Stimulated activated CD8-positive, alpha-beta memory T cell treated with anti-CD3 and anti-CD28 coated beads, Interleukin-15, amount 100 ng/mL, for 48 hours (primary cell): ENCODE data around the gene MREG.
A peak's percentile ranks its signal among the peaks of the same experiment; 100 is the strongest.

Experiments used
- DNase-seq, 2 donors: peaks; one replicate each; pipeline ENCODE4 v3.0.0-alpha.2; 2020; ENCODE audit warnings: low read depth in 2 of 2

MREG gene, protein sequence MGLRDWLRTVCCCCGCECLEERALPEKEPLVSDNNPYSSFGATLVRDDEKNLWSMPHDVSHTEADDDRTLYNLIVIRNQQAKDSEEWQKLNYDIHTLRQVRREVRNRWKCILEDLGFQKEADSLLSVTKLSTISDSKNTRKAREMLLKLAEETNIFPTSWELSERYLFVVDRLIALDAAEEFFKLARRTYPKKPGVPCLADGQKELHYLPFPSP

DNA sequence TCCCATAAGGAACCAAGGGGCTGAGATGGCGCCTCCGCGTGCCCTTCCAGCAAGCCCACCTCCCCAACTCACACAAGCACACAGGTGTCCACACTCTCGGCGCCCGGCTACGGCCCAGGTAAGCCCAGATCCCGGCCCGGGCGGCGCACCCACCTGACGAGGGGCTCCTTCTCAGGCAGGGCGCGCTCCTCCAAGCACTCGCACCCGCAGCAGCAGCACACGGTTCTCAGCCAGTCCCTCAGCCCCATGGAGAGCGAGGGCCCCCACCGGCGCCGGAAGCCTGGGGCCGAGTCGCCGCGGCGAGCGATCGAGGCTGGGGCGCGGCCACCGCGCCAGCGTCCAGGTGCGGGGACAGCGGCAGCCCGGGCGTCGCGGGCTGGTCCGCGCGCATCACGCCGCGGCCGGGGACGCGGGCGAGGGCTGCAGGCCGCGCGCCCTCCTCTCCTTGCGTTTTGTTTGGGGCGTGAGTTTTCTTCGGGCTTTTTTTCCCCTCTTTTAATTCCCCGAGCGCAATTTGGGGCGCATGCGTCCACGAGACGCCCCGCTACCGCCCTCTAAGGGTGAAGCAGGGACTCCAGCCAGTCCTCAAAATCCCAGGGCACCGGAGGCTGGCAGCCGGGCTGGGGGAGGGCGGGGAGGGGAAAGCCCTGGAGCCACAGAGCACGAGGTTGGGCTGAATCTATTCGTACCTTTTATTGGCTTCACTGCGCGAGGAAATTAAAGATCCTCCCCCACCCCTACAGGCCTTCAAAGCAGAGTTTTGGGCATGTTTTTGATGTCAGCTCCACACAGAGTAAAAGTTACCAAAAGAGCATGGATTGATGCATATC is at the start of gene MREG:
Gene MREG (minus strand): TSS at position 472 of the 830 bp plus-strand sequence. CDS start 224 bp downstream, at position 248.
- peak; percentile 75 to 76 for DNase-seq

DNA sequence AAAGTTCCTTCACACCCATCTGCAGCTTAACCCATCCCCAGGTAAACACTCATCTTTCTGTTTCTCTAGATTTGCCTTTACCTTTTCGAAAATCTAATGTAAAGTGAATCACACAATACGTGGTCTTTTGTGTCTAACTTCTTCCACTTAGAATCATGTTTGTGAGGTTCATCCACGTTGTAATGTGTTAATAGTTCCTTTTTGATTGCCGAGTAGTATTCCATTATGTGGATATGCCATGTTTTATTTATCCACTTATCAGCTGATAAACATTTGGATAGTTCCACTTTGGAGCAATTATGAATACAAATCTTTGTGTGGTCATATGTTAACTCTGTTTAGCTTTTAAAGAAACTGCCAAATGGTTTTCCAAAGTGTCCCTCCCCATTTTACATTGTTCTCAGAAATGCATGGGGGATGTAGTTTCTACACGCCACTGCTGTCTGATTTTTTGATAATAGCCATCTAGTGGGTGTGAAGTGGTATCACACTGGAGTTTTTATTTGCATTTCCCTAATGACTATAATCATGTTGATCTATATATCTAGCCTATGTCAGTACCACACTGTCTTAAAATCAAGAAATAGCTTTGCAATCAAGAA is 46.0 kb upstream of the MREG start:
- no peak for DNase-seq

DNA sequence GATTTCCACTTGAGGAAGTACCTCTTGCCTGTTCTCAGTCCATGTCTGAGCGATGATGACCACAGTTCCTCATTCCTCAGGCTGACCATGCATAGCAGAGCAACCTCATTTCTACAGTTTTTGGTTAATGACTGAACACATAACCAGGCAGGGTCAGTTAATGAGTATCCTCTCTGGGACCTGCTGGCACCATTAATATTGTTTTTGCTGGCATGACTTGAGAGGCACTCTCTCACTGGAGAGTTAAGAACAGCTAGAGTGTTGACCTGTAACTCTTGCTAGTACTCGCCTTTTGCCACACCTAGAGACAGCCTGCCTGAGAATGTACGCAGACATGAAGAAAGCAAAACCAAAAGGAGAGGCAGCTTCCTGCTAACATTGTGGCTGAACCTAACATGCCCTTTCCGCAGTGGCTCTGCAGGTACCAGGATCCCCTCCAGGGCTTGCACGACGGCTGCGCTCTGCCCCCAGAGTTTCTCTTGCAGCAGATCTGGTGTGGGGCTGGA is 44.4 kb upstream of the MREG start:
- DNase-seq, result peak; percentile 36 to 41

DNA sequence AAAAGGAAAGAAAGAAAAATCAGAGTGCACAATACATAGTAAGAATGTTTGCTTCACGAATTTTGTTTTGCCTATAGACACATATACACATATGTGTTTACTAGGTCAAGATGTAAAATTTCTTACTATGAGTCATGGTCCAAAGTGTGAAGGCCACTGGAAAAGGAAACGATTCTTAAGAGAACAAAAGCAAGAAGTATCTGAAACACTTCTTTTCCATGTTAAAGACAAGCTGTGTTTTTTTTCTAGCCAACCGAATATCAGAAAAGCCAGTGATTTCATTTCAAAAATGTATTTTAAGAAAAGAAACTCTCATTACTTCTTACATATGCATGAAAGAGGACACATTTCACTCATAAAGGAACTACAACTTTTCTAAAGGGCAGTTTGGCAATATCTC is 43.4 kb upstream of the MREG start:
- no peak for DNase-seq

DNA sequence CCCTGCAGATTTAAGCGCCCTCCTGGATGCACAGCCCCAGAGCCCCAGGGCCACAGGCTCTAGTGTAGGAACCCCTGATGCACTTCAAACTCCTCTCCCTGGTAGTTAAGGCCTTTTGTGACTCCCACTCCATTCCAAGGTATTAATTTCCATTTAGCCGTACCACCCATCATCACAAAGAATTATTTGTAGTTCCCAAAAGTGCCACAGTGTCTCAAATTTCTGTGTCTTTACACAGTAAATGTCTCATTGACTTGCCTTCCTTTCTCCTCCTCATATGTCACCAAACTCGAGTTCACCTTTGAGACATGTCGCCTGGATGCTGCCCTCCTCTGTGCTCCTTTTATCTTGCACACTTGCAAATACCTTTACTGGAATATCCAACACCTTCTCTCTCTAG is 42.3 kb upstream of the MREG start:
- DNase-seq, result no peak

DNA sequence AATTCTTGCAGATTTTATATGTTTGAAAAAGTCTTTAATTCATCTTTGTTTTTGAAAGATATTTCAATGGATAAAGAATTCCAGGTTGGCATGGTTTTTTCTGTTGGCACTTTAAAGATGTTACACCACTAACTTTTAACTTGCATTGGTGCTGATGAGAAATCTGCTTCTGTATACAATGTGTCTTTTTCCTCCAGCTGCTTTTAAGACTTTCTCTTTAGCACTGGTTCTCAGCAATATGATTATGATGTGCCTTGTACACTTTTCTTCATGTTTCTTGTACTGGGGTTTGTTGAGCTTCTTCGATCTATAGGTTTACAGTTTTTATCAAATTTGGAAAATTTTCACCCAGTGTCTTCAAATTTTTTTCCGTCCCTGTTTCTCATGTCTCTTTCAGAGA is 39.1 kb upstream of the MREG start:
- no peak for DNase-seq

DNA sequence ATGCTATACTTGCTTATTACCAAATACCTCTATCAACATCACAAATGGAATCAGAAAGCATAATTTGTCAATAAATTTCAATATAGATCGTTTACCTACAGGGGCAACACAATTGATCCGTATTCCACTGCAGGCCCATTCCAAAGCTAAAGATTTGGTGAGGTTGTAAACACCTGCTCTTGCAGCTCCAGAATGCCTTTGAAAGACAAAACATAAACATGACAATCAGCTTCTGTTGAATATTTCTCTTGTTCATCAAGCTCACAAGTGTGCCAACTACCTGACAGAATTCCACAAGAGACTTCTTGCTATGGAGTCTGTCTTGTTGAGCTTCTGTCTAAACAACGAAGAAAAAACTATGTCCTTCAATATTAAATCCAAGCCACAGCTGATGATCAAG is 38.0 kb upstream of the MREG start:
- no peak for DNase-seq

DNA sequence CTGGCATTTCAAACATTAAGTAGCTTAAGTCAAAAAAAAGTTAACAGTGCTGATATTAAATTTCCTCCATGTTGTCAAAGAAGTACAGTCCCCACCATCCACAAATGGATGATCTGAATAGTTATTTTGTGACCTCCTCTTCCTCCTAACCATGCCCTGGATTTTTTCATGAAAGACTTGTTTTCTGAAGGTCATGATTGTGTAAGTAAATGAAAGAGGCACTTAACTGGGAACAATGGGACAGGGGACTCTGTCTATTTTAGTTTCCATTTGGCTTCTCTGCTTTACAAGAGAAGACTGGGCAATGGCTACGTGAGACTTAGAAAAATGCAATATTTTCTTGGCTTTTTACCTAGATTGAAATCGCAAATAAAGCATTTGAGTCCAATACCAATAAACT is 36.1 kb upstream of the MREG start:
- no peak for DNase-seq

DNA sequence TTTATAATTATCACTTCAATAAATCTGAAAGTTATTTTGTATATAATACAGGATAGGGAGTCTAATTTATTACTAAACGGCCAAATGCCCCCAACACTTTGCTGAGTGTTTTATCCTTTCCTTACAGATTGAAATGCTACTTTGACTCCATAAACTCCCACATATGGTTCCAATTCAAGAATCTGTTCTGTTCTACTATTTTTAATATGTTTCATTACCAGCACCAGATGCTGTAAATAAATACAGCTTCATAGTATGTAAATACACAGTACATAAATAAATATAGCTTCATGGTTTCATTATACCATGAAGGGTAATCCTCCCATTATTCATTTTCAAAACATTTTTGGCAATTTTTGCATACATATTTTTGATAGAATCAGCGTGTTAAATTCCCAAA is 34.0 kb upstream of the MREG start:
- no peak for DNase-seq

DNA sequence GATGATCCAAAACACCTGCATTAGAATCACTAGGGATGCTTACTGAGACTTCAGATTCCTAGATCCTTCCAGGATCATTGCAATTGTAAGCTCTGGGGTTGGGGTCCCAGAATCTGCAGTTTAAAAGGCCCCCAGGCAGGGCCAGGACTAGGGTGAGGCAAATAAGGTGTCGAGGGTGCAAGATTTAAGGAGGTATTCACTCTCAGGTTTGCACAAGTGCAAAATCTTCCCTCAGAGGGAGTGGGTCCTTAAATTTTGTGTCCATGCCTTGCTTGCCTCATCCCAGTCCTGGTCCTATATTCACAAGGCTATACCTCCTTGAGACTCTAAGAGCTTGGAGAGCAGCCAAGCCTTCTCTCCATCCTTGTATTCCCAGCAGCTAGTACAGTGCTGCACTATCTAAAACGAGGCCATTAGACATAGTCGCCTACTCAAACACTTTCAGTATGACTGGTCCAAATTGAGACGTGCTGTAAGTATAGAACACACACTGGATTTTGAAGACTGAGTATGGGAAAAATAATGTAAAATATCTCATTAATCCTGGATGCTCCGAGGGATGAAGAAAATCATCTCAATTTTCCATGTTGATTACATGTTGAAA is 31.6 kb upstream of the MREG start:
- no peak for DNase-seq

DNA sequence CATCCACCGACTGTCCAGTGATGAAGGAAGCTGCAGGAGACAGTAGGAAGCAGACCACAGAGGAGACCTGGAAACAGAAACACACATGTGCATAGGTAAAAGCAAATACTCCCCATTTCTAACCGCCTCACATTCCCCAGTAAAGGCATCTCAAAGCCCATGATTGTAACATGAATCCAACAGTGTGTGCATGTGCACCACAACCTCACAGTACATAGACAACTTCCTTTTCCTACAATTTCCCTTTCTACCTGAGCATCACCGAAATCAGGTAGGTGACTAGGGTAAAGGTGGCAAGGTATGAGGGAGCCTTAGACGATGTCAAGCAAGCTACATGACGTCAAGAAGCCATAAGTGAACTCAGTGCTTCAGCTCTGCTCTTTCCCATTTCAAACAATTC is 30.6 kb upstream of the MREG start:
- no peak for DNase-seq

DNA sequence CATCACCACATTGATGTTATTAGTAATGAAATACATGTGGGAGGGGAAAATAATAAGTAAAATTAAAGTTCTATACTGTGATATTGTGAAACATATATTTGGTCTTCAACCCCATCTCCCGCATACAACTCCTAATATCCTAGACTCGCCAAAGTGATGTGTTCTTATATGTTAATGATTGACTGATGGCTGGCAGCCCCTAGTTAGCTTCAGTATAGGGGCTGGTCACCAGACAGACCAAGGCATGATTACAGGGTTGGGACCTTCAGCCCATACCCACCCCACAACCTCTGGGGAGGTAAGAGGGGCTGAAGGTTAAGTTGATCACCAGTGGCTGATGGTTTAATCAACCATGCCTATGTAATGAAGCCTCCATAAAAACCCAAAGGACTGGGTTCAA is 28.1 kb upstream of the MREG start:
- no peak for DNase-seq

DNA sequence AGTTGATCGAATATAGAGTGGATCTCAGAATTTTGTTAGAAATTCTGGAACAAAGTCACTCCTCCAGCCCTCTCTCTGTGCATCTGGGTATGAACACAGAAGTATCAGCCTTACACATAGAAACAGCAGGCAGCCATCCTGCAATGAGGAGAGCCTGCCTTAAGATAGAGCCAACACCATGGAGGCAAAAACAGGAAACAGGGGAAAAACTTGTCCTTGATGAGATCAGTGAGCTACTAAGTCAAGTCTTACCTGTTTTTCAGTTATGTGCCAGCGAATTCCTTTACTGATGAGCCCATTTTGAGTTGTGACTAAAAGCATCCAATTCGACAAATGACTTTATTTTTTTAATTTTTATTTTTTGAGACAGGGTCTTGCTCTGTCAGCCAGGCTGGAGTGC is 26.6 kb upstream of the MREG start:
- no peak for DNase-seq

DNA sequence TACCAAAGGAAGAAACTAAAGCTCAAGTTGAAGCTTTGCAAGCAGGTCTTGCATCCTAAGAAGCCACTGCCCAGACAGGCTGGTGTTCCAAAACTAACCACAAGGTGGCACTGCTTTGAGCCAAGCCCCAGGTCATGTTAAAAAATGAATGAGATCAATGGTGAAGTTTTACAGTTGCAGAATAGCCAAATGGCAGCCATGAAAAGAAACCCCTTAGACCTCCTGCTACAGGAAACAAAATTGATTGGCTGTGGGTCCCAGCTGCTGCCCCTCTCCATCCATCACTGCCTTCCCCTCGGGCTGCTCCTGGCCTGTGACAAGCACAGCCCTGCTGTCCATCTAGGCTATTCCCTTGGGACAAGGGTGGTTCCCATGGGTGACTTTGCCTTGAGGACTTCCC is 20.7 kb upstream of the MREG start:
- peak; percentile 59 to 64 for DNase-seq

DNA sequence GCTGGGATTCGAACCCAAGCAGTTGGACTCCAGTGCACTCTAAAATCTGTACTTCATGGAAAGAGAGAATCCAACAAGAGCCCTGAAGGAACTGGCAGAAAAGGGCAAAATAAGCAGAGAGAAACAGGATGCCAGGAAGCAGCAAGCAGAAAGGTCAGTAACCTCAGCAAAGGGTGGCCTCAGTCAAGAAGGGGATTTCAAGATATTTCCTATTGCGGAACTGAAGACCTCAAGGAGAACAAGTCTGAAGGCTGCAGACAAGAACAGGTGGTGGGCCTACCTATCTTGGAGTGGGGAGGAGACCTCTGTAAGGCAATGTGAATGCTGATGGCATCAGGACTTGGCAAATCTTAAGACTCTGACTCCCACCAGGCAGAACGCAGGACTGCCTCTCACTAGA is 20.1 kb upstream of the MREG start:
- DNase-seq, result no peak

DNA sequence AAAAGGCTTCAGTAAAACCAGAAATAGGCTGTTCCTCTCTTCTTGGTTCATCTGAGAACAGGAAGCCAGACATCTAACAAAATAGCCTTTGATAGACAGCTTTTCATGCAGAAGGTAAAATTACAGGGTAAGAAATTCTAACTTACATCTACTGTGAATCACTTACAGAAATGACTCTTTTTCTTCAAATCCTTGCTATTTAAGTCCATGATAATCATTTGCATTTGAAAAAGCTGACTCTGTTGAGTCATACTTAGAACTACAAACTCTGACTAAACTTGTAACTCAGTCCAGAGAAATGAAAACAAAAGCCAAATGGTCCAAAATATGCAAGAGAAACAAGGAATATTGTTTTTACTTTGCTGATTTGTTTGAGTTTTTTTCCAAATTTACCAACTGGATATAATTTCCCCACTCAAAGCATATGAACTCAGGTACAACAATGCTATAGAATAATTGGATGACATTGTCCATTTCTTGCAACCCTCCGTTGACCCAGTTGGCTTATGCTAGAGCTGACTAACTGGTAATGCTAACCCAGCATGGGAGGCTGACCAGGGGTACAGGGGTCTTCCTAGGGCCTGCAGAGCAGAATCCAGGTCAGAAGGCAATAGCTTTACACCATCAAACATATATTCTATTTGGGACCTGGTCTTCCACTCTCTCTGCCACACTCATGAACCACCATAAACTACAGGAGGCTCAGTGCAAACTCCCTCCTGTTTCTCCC is 18.8 kb upstream of the MREG start:
- DNase-seq, result no peak

DNA sequence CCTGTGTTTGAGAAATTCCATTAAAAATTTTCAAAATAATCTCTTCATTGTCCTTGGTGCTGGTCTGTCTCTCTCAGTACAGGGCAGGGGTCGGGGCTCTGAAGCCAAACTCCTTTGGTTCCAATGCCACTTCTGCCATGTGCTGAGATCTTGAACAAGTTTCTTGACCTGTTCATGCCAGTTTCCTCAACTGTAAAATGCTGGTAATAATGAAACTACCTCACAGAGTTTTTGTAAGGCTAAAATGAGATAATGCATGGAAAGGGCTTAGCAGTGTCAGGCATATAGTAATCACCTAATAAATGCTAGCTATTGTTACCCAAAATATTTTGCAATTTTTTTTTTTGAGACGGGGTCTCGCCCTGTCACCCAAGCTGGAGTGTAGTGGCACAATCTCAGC is 16.9 kb upstream of the MREG start:
- DNase-seq, result no peak

DNA sequence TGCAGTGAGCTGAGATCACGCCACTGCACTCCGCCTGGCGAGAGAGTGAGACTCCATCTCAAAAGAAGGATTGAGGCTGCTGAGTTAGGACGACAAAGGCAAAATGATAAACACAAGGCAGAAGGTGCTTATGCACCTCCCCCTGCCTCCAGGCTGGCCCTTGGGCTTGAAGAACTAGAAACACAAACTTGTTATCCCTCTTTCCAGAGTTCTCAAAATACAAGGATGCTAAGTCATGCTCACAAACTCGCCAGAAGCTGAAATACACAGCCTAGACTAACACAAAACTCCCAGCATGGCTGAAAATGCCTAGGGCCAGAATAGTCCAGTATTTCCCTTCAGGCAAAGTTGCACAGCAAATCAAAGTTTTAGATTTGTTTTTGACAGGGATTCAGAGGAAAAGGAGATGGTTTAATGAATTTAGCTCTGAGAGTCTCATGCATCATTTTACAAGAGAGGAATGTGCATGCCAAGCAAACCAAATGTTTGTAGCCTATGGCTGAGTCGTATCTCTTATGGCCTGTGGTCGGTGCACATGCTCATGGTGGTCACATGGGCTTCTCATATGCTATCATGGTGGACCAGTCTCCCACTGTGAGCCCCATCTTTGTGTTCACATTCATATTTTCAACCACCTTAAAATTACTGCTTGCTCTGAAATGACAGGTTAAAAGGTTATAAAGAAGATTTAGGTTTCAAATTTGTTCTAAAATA is 16.2 kb upstream of the MREG start:
- DNase-seq, result peak in 1 of 2 donors; percentile 9

DNA sequence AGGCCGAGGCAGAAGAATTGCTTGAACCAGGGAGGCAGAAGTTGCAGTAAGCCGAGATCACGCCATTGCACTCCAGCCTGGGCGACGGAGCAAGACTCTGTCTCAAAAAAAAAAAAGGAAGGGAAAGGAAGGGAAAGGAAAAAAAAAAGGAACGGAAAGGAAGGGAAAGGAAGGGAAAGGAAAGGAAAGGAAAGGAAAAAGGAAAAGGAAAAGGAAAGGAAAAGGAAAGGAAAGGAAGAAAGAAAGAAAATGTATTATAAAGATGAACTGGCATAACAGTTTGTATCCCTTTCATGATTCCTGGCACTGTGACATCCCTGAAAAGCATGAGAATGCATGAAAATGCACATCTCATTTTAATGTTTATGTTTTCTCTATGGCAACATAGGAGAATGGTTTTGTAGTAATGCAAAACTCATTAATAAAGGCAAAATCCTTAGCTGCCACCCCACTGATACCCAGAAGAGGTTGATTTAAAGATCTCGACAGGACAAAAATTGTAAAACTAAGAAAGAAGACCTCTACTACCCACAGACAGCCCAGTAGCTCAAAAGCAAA is 11.5 kb upstream of the MREG start:
- DNase-seq, result no peak

DNA sequence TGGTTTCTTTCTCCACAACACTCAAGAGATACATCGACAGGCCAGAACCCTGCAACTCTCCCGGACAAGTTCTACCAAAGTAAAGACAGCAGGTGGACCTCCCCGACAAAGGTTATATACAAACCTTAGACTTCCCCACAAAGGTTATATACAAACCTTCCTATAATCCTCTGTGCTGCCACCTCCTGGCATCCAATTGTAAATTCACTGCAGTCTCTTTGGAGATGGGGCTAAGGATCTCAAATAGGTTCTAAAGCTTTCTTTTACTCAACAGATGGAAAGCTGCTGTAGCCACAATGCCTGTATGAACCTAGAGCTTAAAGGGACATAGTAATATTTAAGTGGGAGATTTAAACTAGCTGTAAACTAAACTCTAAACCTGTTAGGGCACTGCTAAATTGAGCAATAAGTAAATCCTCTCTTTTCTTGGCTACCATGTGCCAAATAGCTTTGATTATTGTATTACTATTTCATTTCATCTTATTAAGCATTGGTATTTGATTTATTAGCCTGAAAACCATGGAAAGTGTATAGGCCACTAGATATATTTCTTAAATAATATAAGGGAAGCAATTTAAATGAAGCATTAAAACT is 9.8 kb upstream of the MREG start:
- DNase-seq, result peak in 1 of 2 donors; percentile 12
